ENCODE data around the gene PACSIN1.

Gene PACSIN1

DNA sequence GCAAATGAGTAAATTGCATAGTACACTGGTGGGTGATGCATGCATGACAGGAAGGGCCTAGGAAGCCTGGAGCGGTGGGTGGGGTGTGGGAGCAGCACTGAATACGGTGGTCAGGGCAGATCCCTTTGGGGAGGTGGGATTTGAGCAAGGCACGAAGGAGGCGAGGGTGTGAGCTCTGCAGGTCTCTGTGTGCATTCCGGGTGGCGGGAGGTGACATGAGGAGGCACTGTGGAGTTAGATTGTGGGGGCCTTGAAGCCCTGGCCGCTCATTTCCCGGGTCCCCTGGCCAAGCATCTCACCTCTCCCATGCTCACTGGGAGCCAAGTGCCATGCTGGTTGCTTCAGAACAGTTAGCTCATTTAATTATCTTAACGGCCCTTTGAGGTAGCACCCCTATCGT lies 96.5 kb downstream of the PACSIN1 start:
- no peak for DNase-seq (ENCODE audit: low read depth)

GRCh38 chr6:34562861-34563512 lies 97.1 kb downstream of the PACSIN1 start:
- no peak for DNase-seq (ENCODE audit: low read depth)

DNA sequence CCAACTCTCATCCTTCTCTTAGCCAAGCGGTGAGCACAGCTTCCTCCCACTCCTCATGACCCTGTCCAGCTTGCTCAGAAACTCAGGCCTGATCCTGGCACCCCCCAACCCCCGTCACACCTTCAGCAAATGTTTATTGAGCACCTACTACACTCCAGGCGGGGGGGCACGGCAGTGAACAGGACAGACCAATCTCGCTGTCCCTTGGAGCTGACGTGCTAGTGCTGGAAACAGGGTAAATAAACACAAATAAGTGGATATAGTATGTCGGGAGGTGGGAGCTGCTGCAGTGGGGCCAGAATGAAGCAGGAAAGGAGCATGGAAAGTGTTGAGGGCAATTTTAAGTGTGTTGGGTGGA lies 97.6 kb downstream of the PACSIN1 start:
- no peak for DNase-seq (ENCODE audit: low read depth)

DNA sequence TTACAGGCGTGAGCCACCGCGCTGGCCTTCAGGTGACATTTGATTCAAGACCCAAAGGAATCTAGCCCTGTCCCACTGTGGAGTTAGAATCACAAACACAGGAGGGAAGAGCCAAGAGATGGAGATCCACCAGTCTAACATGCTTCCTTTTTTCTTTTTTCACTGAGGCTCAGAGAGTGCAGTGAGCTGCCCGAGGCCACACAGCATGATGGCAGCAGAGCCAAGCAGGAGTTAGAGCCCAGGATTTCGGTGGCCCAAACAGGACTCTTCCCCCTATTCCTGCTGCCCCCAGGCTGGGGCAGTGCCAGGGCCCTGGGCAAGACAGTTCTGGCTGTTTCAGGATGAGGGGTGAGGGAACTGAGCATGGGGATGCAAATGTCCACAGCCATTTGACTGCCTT lies 98.3 kb downstream of the PACSIN1 start:
- no peak for DNase-seq (ENCODE audit: low read depth)

GRCh38 chr6:34565722-34566137 lies 99.9 kb downstream of the PACSIN1 start:
- no peak for DNase-seq (ENCODE audit: low read depth)

DNA sequence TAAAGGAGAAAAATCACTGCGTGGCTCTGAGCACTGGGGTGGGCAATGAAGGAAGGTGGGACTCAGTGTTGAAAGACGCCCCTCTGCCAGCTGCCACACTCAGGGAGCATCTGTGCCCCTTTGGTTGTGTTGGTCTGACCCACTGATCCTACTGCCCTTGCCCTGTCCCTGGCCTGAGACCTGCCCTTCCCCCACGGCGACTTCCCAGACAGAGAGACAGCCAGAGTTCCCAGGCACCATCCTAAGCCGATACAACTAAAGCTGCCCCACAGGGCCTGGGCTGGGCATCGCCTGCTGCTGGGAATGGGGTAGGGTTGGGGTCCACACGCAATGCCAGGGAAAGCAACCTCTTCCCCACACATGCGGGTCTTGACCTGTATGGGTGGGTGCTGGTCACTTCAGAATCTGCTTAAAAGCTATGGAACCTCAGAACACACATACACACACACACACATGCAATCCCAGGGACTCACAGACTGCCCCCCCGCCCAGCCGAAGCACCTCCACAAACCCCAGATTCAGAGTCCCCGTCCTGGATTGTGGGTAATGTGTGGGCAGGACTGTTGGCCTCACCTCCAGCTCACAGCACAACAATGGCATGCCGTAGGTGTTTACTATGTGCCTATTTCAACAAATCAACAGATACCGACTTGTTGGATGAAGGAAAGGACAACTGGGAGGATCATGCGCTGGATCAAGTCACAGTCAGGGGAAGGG lies 101.1 kb downstream of the PACSIN1 start:
- no peak for DNase-seq (ENCODE audit: low read depth)

- DNase-seq (ENCODE audit: low read depth): no peak
These were observed 102.7 kb downstream of the PACSIN1 start for GRCh38 chr6:34568341-34569201.

GRCh38 chr6:34569361-34569973 lies 103.6 kb downstream of the PACSIN1 start:
- DNase-seq (ENCODE audit: low read depth): no peak

DNA sequence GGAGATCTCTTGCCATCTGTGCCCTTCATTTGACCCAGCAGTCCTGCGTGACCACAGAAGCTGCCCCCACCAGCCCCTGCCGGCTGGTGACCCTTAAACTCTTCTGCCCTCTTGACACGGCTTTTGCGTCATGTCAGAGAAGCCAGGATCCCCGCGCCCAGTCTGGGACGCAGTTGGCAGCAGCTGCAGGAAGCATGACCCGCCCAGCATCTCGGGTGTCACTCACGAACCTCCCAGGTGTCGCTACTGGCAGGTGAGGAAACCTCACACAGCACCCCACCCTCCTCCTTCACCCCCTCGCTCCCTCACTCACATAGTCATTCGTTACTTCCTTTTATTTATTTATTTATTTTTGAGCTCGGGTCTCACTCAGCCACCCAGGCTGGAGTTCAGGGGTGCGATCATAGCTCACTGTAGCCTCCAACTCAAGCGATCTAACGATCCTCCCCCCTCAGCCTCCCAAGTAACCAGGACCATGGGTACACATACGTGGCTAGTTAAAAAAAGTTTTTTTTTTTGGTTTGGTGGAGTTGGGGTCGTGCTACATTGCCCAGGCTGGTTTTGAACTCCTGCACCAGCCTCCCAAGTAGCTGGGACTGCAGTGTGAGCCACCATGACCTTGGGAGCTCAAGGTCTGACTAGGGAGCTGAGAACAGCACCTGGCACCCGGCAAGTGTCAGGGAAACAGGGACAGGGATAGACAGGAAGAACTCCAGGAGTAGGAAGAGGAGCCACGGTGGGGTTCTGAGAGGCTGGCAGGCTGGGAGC lies 104.4 kb downstream of the PACSIN1 start:
- DNase-seq (ENCODE audit: low read depth): no peak

DNA sequence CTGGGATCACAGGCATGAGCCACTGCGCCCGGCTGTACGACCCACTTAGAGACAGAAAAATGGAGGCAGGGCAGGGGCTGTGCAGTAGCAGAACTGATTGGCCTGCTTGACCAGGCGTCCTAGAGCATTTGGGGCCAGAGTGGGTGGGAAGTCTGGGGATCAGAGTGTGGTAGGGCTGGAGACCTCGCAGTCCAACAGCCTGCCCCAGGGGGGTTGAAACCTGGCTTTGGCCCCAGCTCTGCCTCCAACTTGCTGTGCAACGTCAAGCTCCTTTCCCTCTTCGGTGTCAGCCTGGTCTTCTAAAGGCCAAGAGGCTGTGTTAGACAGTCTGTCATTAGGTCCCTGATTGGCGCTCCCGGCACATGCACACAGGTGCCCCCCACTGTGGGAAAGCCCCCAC lies 105.5 kb downstream of the PACSIN1 start:
- DNase-seq (ENCODE audit: low read depth): no peak

DNA sequence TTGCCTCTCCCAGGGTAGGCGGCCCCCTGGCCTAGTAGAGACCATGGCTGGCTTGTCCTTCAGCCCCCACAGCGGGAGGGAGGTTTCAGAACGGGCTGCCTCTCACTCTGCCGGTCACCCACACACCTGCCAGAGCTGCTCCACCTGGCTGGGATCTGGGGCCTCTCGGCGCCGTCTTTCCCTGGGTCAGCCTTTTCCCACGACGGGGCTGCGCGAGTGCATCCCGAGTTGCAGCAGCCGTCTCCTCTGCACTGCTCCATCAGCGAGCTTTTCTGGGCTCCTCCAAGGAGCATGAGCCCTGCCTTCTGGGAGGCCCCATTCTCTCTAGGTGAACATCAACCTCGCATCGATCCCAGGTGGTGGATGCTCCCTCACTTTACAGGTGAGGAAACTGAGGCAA lies 106.1 kb downstream of the PACSIN1 start:
- DNase-seq (ENCODE audit: low read depth): no peak

GRCh38 chr6:34572585-34572984 lies 106.7 kb downstream of the PACSIN1 start:
- DNase-seq (ENCODE audit: low read depth): no peak

DNA sequence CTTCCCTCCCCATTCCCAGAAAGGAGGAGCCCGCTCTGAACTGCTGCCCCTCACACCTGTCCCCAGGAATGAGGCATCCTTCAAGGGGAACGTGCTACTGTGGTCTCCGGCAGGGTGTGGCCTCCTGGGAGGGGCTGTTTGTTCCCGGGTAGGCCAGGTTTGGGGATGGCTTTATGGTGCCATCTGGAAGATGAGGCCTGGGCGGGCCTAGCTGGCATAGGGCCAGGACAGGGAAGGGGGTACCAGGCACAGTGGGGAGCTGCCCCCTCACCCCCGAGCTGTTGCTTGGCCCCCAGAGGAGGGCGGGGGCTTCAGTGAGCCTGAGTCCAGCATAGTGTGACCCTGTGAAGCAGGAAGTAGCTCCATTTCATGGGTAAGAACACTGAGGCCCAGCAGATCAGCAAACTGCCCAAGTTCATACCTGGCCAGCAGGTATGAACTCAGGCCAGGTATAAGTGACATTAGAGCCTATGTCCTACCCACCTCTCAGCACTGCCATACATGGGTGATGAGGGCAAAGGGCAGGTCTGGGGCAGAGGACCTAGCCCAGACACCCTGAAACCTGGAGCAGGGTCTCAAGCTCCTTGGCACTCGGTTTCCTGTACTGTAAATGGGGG lies 107.8 kb downstream of the PACSIN1 start:
- DNase-seq (ENCODE audit: low read depth): no peak

DNA sequence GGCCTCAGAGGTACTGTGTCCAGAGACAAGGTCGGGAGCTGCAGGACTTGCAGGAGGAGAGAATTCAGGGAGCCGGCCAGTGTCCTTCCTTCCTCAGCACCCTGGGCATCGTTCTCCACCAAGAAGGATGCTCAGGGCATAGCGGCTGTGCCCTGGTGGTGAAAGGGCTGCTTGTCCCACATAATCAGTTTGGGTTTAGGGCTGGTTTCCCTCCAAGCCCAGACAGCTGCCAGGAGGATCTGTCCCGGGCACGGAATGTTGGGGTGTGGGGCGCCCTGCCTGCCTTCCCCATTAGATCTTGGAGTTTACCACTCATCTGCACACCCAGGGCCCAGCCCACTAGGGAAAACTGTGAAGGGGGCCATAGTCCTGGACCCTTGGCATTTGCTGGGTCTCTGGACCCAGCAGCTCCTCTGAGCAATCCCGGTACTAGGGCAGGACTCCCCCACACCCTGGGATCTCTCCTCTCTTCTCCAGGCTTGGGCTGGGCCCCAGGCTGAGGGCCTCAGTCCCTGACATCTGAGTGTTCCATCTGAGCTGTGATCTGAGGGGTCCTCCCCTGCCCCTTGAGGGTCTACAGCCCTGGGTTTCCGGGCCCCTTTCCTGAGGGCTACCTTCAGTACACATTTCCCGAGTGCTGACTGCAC lies 108.9 kb downstream of the PACSIN1 start:
- DNase-seq (ENCODE audit: low read depth): no peak

DNA sequence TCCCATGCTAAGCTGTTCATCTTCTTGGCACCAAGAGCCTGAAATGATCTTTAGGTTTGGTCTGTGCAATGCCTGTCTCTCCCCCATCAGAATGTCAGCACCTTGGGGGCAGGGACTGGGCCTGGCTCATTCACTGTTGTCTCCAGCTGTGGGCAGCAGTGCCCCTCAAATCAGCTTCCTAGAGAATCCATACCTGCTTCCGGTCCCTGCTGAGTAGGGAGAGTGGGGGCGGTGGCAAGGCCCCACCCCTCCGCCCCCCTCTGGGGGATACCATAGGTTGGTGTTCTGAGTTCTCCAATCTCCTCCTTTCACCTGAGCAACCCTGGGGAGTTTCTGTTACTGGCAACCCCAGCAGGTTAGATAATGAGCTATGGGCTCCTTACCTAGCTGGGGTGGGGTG lies 109.5 kb downstream of the PACSIN1 start:
- no peak for DNase-seq (ENCODE audit: low read depth)

GRCh38 chr6:34576286-34576955 lies 110.5 kb downstream of the PACSIN1 start:
- no peak for DNase-seq (ENCODE audit: low read depth)

DNA sequence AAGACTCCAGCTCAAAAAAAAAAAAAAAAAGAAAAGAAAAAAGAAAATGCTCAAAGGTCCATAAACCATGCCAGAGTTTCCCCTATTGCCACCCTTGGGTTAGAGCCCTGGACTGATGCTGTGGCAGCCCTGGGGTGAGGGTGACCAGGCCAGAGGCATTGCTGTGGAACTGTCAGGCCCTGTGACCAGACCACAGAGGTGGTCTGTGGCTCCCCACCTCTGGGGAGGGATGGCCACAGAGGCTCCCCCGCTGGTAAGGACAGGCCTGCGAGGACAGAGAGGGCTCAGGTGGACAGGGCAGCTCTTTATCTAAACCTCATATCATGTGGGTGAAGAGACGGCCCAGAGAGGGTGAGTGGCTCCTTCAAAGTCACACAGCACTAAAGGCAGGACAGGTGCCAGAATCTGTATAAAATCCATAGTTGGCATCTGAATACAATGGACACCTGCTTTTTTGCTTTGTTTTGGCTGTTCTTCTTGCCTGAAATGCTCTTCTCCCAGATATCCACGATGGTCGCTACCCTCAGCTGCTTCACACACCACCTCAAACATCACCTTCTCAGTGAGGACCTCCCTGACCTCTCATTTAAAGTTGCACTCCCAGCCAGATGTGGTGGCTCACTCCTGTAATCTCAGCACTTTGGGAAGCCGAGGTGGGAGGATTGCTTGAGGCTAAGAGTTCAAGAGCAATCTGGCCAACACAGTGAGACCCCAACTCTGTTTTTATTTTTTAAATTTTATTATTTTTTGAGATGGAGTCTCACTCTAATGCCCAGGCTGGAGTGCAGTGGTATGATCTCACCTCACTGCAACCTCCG lies 112.8 kb downstream of the PACSIN1 start:
- DNase-seq (ENCODE audit: low read depth): no peak

GRCh38 chr6:34580707-34581560 lies 115.1 kb downstream of the PACSIN1 start:
- DNase-seq (ENCODE audit: low read depth): no peak

GRCh38 chr6:34581561-34581920 lies 115.7 kb downstream of the PACSIN1 start:
- no peak for DNase-seq (ENCODE audit: low read depth)

Data from stimulated activated CD4-positive, alpha-beta T cell treated with anti-CD3 and anti-CD28 coated beads, Interleukin-2, amount 100 ng/mL, for 4 hours (primary cell).